ENCODE data around the gene CAMK2G. TPM values are rescaled to one million over a fixed set of nuclear protein-coding genes. Genes with fewer than 3 reads are reported as not detected.

CAMK2G gene
- total RNA-seq, 1 experiment from 2014 or later: 16.0 TPM

GRCh38 chr10:73864229-73864628, 10.1 kb downstream of the CAMK2G start:
- DNase-seq (ENCODE audit: low read depth): no peak

DNA sequence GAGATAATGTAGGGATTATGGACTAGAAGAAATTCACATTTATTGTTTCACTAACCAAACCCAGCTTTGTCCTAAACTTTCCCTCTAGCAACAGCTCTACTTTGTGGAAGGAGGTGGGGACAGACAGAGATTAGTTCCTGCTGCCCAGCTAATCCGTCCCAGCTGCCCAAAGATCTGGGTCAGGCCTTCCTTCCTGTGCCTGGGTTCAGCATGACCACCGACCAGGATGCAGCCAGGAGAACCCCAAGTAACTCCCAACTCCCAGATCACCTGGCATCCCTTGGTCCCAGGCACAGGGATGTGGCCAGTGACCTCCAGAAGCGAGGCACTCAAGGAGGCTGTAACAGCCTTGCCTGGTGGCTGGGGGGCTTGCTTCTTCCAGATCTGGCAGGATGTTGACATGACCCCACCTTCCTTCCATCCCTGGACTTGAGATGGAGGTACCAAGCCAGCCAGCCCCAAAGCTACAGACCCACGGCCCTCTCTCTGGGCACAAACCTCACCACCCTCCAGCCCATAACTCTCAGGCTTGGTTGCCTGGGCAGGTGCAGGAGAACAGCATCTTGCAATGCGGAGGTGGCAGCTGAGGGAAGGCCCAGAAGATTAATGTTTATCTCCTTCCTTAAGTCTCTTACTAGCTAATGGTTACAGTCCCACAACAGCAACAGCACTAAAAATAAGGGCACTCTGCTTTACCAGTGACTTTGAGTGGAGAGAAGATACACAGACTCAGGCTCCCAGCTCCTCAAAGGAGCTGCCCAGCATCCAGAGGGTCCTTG, 11.1 kb downstream of the CAMK2G start:
- no peak for DNase-seq (ENCODE audit: low read depth)

GRCh38 chr10:73862011-73862410, 12.3 kb downstream of the CAMK2G start:
- no peak for DNase-seq (ENCODE audit: low read depth)

DNA sequence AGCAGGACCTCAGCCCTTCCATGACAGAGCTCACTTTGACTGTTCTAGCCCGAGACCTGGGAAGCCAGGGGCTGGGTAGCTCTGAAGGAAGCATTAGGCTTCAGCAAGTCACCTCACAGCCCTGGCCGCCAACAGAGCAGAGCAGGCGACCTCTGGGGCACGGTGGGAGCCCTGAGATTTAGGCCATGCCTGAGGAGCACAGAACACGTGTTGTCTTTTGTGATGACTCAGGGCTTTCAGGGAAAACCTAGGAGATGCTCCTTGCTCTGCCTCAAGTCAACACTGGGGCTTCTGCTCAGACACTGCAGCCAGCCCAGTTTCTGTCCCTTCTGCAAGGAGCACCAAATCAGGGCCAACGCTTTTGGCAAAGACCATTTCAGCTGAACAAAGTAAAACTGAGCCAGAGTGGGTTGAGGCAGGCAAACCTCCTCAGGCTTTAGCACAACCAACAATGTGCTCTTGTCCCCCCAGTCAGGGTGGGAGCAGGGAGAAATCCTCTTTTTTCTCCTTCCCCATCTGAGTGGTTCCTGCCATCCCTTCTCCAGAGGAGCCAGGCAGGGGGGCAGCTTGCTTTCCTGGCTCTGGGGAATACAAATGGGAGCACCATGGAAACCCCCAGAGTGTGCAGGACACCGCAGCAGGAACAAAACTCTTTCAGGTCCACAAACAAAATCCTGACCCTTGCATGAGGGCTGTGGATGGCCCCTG, 14.4 kb downstream of the CAMK2G start:
- no peak for DNase-seq (ENCODE audit: low read depth)

DNA sequence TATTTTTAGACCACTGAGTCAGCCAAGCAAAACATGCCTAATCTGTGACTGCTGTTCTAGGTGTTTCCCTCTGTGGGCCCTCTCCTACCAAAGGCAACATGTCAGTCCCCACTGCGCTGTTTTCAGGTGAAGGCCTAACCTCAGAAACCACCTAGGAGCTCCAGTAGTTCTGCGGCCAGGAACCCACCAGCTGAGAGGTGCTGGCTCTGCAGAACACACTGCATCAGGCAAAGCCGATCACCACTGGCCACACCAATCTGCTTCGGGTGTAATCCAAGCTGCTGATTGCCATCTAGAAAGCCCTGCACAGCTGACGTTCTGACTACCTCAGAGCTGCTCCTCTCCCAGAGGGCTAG, 14.9 kb downstream of the CAMK2G start:
- DNase-seq (ENCODE audit: low read depth): no peak

DNA sequence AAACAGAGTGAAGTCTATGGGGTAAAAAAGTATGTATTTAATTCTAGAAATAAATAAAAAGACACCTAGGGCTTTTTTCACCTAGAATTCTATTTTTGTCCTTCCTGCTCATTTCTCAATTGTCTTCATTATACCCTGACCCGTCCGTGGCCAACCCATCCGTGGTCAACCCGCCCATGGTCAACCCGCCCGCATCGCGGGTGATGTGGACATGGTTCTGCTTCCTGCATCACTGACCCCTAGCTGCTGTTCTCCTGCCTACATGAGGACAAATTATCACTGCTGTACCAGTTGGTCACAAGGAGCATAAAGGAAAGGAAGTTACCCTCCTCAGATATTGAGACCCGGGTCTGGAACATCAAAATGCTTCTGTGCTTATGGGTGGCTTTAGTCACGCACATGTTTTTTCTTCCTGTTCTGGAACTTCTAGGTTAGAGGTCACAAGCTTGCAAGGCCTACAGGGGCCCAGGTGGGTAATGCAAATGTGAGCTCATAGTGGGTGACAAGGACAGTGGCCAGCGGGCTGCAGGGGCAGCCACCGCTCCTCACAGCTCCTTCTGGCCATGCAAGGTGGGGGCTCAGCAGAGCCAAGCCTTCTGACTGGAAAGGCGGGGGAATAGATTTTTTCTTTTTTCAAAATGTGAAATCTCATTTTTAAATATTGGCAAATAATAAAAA, 15.5 kb downstream of the CAMK2G start:
- no peak for DNase-seq (ENCODE audit: low read depth)

GRCh38 chr10:73858013-73858708, 16.2 kb downstream of the CAMK2G start:
- no peak for DNase-seq (ENCODE audit: low read depth)

GRCh38 chr10:73857446-73857845, 16.9 kb downstream of the CAMK2G start:
- DNase-seq (ENCODE audit: low read depth): no peak

DNA sequence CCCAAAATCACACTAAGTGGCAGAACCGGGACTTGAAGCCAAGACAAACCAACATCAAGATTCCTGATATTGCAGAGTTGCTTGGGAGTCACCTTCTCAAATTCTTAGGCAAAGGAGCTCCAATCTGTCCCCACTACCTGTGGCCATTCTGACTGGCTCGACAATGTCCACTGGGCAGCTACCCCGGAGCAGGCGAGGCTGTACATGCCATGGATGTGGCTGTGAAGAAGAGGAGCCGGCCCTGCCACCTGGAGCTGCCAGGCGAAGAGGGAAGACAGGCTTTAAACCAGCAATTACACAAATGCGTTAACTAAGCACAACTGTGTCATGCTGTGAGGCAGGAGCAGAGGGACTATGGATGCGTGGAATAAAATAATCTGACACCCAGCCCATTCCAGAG, 18.1 kb downstream of the CAMK2G start:
- no peak for DNase-seq (ENCODE audit: low read depth)

DNA sequence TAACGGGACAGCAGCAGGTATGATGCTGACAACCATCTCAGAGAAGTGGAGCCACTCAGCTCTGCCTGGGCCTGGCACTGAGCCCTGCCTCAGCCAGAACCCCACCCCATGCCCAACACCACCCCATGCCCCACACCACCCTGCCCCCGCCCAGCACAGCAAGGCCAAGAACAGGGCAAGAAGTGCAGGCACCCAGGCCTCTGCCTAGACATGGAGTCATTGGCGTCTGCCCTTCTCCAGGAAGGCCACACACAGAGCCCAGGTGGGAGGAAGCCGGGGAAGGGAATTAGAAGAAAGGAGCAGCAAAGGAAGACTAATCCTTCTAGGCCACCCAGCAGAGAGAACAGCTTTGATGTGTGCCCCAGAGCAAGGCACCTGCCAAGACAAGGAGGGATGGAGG, 18.9 kb downstream of the CAMK2G start:
- no peak for DNase-seq (ENCODE audit: low read depth)

DNA sequence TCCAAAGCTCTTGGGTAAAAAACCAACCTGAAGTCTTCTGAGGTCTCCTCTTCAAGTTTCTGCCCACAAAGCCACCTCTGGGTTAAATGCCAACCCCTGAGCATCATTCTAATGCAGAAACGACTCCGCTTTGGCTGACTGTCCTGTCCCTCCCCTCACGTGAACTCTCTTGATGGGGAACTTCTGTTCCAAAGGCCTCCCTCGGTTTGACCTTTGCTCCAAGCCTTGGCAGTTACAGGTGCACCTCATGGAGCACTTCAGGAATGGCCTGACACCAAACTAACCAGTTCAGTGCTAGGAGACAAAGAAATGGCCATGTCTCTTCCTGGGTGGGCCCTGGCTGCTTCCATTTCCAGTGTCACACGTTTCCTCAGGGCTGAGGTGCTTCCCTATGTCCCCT, 20.0 kb downstream of the CAMK2G start:
- no peak for DNase-seq (ENCODE audit: low read depth)

DNA sequence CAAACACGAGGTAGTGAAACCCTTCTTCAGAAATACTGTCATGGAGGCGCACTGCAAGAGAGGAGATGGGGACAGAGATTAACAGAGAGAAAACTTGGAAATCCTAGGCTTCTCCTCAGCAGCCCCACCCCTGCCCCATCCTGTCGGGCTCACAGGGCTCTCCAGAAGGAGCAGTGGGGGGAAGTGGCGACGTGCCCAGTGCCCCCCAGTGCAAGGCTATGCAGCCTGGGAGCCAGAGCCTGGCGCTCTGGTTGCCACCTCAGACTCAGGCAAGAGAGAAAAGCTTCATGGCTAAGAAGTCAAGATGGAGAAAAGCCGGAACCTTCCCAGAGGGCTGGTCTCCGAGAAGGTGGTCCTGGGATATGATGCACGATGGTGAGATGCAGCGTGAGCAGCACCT, 21.2 kb downstream of the CAMK2G start:
- DNase-seq (ENCODE audit: low read depth): no peak

- DNase-seq (ENCODE audit: low read depth): no peak
These were observed 23.4 kb downstream of the CAMK2G start for GRCh38 chr10:73850863-73851461.

DNA sequence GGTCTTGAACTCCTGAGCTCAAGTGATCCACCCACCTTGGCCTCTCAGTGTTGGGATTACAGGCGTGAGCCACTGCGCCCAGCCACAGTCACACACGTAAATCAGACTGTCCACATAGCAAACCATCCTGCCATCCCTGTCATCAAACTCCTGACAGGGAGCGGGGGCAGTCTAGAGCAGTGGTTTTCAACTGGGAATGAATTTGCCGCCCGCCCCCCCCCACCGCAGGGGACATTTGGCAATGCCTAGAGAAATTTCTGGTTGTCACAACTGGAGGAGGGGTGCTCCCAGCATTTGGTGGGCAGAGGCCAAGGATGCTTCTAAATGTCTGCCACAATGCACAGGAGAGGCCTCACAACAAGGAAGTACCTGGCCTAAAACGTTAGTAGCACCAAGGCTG, 24.1 kb downstream of the CAMK2G start:
- no peak for DNase-seq (ENCODE audit: low read depth)

DNA sequence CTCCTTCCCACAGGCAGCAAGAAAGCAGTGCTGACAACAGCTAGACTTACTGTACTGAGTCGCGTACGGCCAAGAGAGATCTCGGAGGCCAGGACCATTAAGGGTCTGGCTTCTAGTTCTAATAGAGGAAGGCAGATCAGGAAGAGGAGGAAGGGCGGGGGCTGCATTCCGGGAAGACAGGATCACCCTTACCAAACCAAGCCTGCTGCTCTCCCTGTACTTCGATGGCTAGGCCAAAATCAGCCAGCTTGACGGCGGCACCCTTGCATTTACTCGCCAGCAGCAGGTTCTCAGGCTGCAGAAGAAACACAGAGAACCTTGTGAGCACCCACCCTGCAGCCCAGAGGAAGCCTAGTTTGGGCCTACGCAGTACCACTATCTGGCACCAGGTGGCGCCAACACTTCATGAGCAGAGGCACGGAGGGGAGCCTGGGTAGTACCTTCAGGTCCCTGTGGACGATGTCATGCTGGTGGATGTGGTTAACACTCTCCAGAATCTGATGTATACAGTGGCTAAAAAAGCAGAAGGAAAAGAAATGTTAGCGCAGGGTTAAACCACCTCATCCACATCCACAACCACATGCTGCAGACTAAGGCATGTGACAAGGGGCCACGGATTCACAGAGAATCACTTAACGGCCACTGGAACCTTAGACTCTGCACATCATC, 25.4 kb downstream of the CAMK2G start:
- DNase-seq (ENCODE audit: low read depth): peak; percentile 67

DNA sequence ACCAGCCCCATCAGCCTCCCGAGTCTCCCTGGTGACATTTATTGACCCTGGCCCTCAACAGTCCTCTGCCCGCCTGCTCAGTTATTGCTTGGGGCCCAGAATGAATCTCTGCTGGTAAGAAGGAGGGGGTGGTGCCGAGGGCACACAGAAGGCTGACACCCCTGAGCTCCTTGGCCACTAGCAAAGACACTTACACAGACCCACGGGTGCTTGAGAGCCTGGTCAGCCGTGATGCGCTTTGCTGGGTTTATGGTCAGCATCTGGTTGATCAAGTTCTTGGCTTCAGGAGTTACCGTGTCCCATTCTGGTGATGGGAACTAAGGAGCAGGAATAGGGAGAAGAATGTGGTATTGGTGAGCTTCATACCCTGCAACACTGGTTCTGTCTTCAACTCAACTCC, 27.3 kb downstream of the CAMK2G start:
- no peak for DNase-seq (ENCODE audit: low read depth)

- DNase-seq (ENCODE audit: low read depth): no peak
These were observed 31.1 kb downstream of the CAMK2G start for GRCh38 chr10:73843261-73843660.

- no peak for DNase-seq (ENCODE audit: low read depth)
These were observed 32.0 kb downstream of the CAMK2G start for GRCh38 chr10:73842349-73842748.

GRCh38 chr10:73841526-73842285, 32.6 kb downstream of the CAMK2G start:
- peak; percentile 26 for DNase-seq (ENCODE audit: low read depth)

- DNase-seq (ENCODE audit: low read depth): no peak
These were observed 33.3 kb downstream of the CAMK2G start for GRCh38 chr10:73841061-73841421.

Measured in RPMI7951 (cell line).